NB4 (cell line): Measurements from ENCODE around the gene SMPDL3B.

Source experiments
- CTCF ChIP-seq: IDR thresholded peaks from one replicate; pipeline ENCODE4 v1.5.1; 2012; ENCODE audit warnings: low read depth, low read length
- MAX ChIP-seq: IDR thresholded peaks from 2 replicates; pipeline ENCODE4 v1.6.1; 2011; ENCODE audit warnings: low read depth, low read length
- POLR2A ChIP-seq: IDR thresholded peaks from 2 replicates; pipeline ENCODE4 v1.6.1; 2011; ENCODE audit warnings: mild to moderate bottlenecking; ENCODE audit not compliant: insufficient read length; ENCODE audit errors: extremely low read depth

GRCh38 chr1:27949027-27949426, 14.2 kb downstream of the SMPDL3B start:
- TF ChIP-seq CTCF (no peak), MAX (no peak), POLR2A (no peak)
